Thyroid gland (tissue), 4 donors: ENCODE measurements around the gene BRAP. TPM values are rescaled to one million over a fixed set of nuclear protein-coding genes. Genes with fewer than 3 reads are reported as not detected.

Source experiments
- DNase-seq, 2 donors: peaks; one replicate each; pipeline ENCODE4 v3.0.0-alpha.2; 2019
- H3K27ac ChIP-seq, 3 donors: fragments of 200-600 bp; sonication (generic); 1 replicate in 2 of 3; 2 replicates in 1 of 3; pipeline ENCODE4 v1.5.1; 2016 to 2019; ENCODE audit warnings: mild to moderate bottlenecking in 1 of 3, moderate library complexity in 1 of 3
- H3K27me3 ChIP-seq: fragments of 200-600 bp; sonication (generic); one replicate; pipeline ENCODE4 v1.5.1; 2019
- H3K36me3 ChIP-seq, 2 donors: fragments of 200-600 bp; sonication (generic); one replicate each; pipeline ENCODE4 v1.5.1; 2016 to 2019
- H3K4me1 ChIP-seq, 2 donors: fragments of 200-600 bp; sonication (generic); one replicate each; pipeline ENCODE4 v1.5.1; 2017 to 2019
- H3K4me3 ChIP-seq, 3 donors: fragments of 200-600 bp; sonication (generic); replicated peaks in 1 of 3; 1 replicate in 2 of 3; 2 replicates in 1 of 3; pipeline ENCODE4 v1.5.1; 2016; ENCODE audit warnings: mild to moderate bottlenecking in 1 of 3
- H3K9me3 ChIP-seq: fragments of 200-600 bp; sonication (generic); one replicate; pipeline ENCODE4 v1.5.1; 2017
- CTCF ChIP-seq, 6 experiments: fragments of 200-600 bp in 3 of 6; fragments of 450-650 bp in 3 of 6; sonication (generic) in 3 of 6; IDR thresholded peaks; one replicate each; pipeline ENCODE4 v1.5.1; 2016 to 2019; ENCODE audit warnings: antibody characterized with exemption in 6 of 6, mild to moderate bottlenecking in 2 of 6, inconsistent platforms in 1 of 6, moderate library complexity in 1 of 6
- POLR2A ChIP-seq, 2 donors: fragments of 450-650 bp; IDR thresholded peaks; one replicate each; pipeline ENCODE4 v1.6.1; 2017; ENCODE audit warnings: antibody characterized with exemption in 2 of 2, mild to moderate bottlenecking in 2 of 2, moderate library complexity in 1 of 2
- WGBS, 2 donors: methylation state at CpG; one replicate each; pipeline ENCODE4 v1.1.5; 2017; 5-methylcytosine and 5-hydroxymethylcytosine counted together
- intact Hi-C: fragments of 100-400 bp; cut with DNase I; formaldehyde crosslinking; loops from one replicate; pipeline ENCODE4 v1.15.1; 2023
- total RNA-seq, 4 donors: library from RNA; depleted of rRNA; stranded (reverse); fragments of >200 nt; gene quantifications; one replicate each; pipeline ENCODE4 v1.2.3, GENCODE V29; 2016

Gene BRAP
- total RNA-seq, 4 donors from 2014 or later = 18.4 to 23.5 (median 21.9) TPM

- intact Hi-C loops = no loop called here
- Histone ChIP-seq H3K36me3 (no peaks in the 10 kb centered on the region), H3K27me3 (no peaks in the 10 kb centered on the region), H3K4me1 (peaks cover 18 to 23% of the 10 kb centered on the region in 2 donors), H3K9me3 (no peaks in the 10 kb centered on the region), H3K4me3 (peak overlapping the region in 1 of 3 donors; percentile 88), H3K27ac (peak overlapping the region in 2 of 3 donors; percentile 86 to 94)
- no peak for DNase-seq
- TF ChIP-seq CTCF (IDR thresholded peaks at IDR 0.05) = no peak
- no peak for TF ChIP-seq POLR2A (IDR thresholded peaks at IDR 0.05)
- 12 to 20% methylated on average over 5 of the region's 5 CpGs for WGBS, 2 donors
Observed at GRCh38 chr12:111600205-111600642, 85.5 kb downstream of the BRAP start.

- peak; percentile 88 to 90 for DNase-seq
- 0 to 1% methylated on average over 22 to 37 of the region's 56 CpGs for WGBS, 2 donors
Observed at GRCh38 chr12:111599453-111600204, 86.1 kb downstream of the BRAP start.

DNA sequence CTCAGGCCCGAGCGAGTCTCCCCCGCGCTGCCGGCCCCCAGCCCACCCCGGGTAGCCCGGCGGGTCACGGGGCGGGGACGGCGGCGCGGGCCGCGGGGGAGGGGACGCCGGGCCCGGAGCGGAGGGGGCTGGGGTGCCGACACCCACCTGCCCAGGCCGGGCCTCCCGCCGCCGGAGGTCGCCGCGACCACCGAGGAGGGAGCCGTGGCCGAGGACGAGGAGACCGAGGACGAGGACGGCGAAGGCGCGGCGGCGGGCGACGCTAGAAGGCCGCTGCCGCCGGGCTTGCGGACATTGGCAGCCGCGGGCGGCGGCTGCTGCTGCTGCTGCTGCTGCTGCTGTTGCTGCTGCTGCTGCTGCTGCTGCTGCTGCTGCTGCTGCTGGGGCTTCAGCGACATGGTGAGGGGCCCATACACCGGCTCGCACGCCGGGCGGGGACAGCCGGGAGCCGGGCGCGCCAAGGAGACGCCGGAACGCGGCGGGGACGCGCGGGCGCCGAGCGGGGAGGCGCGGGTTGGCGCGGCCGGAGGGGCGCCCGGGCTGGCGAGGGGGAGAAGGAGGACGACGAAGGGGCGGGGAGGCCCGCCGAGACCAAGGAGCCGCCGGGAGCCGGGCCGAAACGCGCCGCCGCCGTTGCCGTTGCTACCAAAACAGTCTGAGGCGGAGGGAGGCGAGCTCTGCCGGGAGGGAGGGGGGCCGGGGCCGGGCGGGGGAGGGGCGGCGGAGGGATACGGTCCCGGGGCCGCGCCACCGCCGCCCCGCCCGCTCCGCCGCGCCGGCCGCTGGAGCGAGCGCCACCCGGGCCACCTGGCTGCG is 86.9 kb downstream of the BRAP start, which contains the start of gene ATXN2:
TSS of gene ATXN2 (minus strand) at position 679 of the 816 bp plus-strand sequence. CDS start at position 398, 281 bp downstream.
- 0% methylated on average over 7 of the region's 119 CpGs; no CpG with 5 or more reads in 1 of the 2 donors for WGBS, 2 donors
- no peaks in the 10 kb centered on the region for H3K9me3 ChIP-seq
- intact Hi-C loops = no loop called here
- H3K27ac ChIP-seq = peak within 1 kb of the TSS; percentile 86 to 94 (median 90)
- TF ChIP-seq CTCF (IDR thresholded peaks at IDR 0.05) = no peak
- TF ChIP-seq POLR2A (IDR thresholded peaks at IDR 0.05) = no peak
- peak within 1 kb of the TSS; percentile 71 to 96 (median 88) for H3K4me3 ChIP-seq
- no peaks in the 10 kb centered on the region for H3K36me3 ChIP-seq
- peaks cover 31 to 36% of the 10 kb centered on the region in 2 donors for H3K4me1 ChIP-seq
- DNase-seq = peak; percentile 62 to 64
- no peaks in the 10 kb centered on the region for H3K27me3 ChIP-seq

More at GRCh38 chr12:111599453-111600204, 86.1 kb downstream of the BRAP start:
- peak overlapping the region; percentile 86 to 94 (median 90) for H3K27ac ChIP-seq
- H3K4me3 ChIP-seq = peak overlapping the region; percentile 40 to 96 (median 88)
- H3K27me3 ChIP-seq = no peaks in the 10 kb centered on the region
- intact Hi-C loops = no loop called here
- peak in 1 of 2 donors; percentile 68 for TF ChIP-seq POLR2A (IDR thresholded peaks at IDR 0.05)
- no peak for TF ChIP-seq CTCF (IDR thresholded peaks at IDR 0.05)
- no peaks in the 10 kb centered on the region for H3K36me3 ChIP-seq
- no peaks in the 10 kb centered on the region for H3K9me3 ChIP-seq
- H3K4me1 ChIP-seq = peaks cover 24 to 29% of the 10 kb centered on the region in 2 donors

DNA sequence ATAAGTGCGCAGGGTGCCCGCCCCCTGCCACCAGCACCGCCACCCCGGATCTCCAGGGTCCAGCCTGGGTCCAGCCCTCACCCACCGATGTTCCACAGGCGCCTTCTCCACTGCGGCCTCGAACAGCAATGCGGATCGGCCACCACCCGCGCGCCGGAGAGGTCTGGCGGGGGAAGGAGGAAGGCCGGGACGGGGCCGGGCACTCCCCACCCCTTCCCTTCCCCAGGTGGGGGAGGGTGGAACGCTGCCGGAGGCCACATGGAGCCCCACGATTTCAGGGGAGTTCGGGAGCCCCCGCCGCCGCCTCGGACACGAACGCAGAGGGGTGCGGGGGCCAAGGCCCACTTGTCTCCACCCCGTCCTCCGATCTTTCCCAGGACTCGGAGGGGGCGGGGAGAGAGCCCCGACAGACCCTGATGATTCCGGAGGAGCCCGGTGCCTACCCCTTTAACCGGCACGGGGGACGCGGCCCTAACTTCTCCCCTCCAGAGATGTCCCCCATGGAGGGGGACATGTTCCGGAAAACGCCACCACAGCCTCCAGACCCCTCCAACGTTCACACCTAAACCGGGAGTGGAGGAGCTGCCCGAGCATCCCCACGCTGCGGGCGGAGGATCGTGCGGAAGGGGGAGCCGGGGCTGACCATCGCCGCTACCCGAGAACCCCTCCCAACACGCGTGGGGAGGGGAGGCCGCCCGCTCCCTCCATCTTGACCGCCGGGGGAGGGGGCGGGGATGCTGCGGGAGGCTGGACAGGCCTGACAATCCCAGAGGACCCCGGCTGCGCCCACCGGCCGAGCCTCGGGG is 87.7 kb downstream of the BRAP start:
- Histone ChIP-seq H3K9me3 (no peaks in the 10 kb centered on the region), H3K27me3 (no peaks in the 10 kb centered on the region), H3K4me1 (peaks cover 40 to 42% of the 10 kb centered on the region in 2 donors), H3K36me3 (no peaks in the 10 kb centered on the region), H3K4me3 (peak overlapping the region; percentile 71 to 96 (median 88)), H3K27ac (peak overlapping the region; percentile 86 to 94 (median 90))
- no peak for TF ChIP-seq POLR2A (IDR thresholded peaks at IDR 0.05)
- no peak for TF ChIP-seq CTCF (IDR thresholded peaks at IDR 0.05)
- WGBS, 2 donors = 0% methylated on average over 27 of the region's 67 CpGs; no CpG with 5 or more reads in 1 of the 2 donors
- DNase-seq = peak; percentile 59 to 60
- intact Hi-C loops = no loop called here
